Germinal center (tissue), 1 donor: Measurements from ENCODE around the gene TTC19.

Source experiments
- DNase-seq: peaks from one replicate; pipeline ENCODE4 v3.0.0; 2012; ENCODE audit warnings: mixed read lengths, low spot score

The TTC19 gene, protein sequence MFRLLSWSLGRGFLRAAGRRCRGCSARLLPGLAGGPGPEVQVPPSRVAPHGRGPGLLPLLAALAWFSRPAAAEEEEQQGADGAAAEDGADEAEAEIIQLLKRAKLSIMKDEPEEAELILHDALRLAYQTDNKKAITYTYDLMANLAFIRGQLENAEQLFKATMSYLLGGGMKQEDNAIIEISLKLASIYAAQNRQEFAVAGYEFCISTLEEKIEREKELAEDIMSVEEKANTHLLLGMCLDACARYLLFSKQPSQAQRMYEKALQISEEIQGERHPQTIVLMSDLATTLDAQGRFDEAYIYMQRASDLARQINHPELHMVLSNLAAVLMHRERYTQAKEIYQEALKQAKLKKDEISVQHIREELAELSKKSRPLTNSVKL

GRCh38 chr17:15999141-15999973 is at the start of gene TTC19, which contains the start of gene ZSWIM7:
TTC19 (plus strand) TSS chr17:15999824; CDS start chr17:15999849, 25 bp downstream.
ZSWIM7 (minus strand) TSS chr17:15999704; CDS start chr17:15999594, 110 bp downstream.
- DNase-seq: peak; percentile 96

DNA sequence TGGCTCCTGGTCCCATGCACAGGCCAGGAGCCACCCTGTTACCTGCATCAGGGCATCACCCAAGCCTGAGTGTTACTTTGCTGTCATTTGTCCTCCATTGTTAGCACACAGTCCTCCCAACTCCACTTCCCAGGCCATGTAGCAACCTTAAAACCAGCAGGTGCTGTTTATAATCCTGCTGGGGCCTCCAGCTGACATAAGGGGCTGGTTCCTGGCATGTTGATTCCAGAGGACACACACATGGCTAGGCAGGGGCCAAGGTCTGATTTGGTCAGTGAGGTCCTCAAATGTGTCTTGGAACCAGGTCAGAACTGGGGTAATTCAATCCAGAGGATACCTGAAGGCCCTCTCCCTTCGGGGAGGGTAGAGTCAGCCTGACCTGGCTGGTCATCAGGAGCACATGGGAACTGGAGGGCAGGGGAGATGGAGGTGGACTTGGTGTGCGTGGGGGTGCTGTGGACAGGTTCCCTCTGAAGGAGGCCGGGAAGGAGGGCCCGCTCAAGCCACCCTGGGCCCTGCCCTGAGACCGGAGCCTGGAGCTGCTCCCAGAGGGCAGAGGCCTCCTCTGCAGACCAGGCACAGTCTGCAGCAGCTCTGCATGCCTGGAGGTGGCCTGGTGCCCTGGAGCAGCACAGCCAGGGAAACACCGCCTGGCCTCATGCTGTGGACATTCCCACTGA is 48.1 kb upstream of the TTC19 start:
- DNase-seq: no peak

GRCh38 chr17:15952048-15952532 is 47.5 kb upstream of the TTC19 start:
- no peak for DNase-seq

DNA sequence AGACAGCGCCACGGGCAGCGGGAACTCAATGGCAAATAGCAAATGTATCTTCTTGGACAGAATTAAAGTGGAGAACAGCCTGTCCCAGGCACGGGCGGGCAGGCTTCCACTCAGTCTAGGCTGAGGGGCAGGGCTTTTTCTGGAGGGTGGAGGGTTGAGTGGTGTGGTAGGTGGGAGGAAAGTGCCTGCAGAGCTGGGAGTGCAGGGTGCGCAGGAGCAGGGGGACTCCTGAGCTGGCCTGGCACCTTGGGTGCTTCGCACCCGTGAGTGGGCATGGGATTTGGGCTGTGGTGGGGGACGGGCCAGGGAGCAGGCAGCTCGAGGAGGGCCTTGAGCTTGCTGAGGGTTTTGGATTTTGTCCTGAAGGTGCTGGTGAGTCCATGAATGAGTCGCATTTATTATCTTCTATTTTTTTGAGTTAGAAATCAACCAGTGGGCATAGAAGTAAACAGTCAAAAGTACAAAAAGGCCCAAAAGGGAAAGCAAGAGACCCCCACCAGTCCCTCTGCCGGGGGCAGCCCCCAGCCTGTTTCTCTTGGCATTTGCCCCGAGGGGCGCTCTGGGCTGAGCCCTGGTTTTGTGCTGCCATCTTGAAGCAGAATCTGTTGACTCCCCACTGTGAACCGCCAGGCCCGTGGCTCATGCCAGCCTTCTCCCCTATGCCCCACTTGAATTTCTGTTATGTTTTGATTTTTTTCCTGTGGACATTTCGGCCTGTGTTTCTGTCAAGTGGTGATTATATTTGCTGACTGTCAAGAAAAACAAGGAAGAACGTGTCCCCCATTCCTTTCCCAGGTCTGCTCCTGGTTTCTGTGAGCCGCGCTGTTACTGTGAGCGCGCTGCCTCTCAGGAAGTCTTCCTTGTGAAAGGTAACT is 46.5 kb upstream of the TTC19 start:
- no peak for DNase-seq

DNA sequence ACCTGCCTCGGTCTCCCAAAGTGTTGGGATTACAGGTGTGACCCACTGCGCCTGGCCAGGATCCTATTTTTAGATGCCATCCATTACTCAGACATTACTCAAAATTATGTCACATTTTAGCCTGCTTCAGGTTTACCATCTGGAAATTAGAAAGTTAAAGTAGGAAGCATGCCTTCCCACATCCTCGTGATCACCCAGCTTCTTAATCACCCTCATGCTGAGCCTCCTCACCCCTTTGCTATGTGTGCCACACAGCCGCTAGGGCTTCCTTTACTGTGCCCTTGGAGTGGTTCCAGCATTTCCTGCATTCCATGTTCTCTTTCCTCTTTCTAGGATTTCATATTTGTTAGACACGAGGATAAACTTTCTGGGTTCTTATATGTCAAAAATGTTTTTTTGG is 45.4 kb upstream of the TTC19 start:
- DNase-seq: no peak

GRCh38 chr17:15955793-15956541 is 43.7 kb upstream of the TTC19 start:
- DNase-seq: no peak

DNA sequence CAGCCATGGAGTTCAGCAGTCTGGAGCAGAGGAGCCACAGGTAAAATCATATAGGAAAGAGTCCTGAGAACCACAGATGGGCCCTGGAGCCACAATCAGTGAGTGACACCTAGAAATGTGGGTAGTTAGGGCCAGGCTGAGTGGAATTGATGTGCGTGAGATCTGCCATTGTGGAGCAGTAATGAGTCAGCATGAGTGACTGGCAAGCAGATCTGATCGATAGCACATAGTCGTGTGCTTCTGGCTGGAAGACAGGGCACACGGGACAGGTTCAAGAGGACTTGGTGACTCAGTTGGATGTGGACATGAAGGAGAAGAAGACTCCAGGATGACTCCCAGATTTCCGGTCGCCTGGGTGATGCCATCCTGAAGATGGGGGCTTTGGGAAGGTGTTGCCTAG is 42.4 kb upstream of the TTC19 start:
- DNase-seq: no peak

DNA sequence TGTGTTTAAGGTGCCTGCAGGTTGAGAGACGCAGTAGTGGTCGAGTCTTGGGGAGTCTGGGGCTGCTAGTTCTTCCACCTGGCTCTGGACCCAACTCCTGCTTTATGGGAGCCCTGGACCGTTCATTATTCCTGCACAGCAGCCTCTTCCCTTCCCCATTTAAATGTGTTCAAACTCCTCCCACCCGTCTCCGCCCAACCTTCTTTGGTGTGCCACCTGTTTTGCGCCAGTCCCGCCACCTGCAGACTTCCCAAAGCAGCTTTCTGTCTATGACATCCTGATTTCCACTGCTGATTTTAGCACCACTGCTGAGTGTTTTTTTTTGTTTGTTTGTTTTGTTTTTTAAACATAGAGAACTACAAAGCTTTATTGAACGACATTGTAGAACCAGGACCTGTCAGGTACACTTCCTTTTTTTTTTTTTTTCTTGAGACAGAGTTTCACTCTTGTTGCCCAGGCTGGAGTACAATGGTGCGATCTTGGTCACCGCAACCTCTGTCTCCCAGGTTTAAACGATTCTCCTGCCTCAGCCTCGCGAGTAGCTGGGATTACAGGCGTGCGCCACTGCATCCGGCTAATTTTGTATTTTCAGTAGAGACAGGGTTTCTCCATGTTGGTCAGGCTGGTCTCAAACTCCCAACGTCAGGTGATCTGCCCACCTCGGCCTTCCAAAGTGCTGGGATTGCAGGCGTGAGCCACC is 41.9 kb upstream of the TTC19 start:
- DNase-seq: no peak

- DNase-seq: no peak
Measured at GRCh38 chr17:15958484-15958854, 41.2 kb upstream of the TTC19 start.

DNA sequence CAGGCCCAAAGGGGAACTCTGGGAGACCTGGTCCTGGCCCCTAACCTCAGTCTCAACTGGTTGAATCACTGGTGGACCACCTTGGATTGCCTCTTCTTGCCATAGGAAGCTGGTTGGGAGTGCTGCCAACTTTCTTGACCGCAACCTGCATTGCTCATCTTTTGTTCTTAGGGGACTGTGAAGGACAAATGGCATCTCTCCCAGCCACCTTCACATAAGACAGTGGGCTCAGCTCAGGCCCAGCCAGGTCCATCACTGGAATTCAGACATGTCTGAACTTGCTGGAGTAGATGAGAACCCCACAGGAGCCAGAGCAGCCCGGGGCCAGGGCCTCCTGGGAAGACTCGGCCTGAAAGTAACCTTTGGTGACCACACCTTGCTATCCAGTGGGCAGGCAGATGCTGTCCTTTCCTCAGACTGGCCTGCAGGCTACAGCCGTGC is 35.9 kb upstream of the TTC19 start:
- DNase-seq: no peak

- DNase-seq: no peak
Measured at GRCh38 chr17:15965528-15965927, 34.1 kb upstream of the TTC19 start.

DNA sequence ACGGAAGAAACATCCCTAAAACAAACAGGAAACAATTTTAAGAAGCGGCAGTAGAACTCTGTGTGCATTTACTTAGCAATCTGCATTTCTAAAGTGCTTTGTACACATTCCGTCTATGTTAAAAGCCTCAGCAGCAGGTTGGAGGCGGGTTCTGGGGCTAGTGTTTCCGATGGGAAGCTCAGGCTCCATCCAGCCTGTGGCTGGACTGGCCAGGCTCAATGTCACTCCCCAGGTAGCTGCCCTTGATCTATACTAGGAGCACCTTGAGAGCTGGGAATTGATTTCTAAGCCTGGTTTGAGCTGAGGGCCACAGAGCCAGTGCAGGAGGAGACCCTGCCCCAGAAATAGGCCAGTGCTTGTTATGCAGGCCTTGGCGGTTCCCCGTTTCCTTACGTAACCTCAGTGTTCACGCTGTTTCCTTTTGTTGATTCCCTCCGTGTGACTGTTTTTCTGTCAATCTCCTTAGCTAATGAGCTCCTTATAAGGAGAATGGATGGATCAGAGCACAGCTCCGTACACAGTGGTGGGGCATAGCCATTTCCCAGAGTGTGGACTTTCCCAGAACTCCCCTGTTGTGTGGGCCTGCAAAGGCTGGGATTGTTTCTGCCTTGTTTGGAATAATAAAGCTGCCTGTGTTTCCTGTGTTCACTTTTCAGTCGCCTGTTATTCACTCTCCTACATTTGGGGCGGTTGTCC is 33.3 kb upstream of the TTC19 start:
- DNase-seq: no peak

DNA sequence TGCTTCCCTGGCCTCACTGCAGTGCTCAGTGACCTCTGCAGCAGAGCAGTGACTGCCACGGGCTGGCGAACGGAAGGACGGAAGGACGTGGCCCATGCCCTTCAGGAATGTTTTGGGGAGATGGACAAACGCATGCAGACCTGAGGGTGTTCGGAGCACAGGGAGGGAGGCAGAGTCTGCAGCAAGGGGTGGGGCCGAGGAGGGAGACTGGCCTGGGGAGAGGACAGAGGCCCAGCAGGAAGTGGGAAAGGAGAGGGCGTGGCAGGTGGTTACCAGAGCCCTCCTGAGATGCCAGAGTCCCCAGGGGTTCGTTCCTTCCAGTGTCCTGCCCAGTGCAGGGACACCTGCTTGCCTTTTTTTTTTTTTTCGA is 32.8 kb upstream of the TTC19 start:
- no peak for DNase-seq

DNA sequence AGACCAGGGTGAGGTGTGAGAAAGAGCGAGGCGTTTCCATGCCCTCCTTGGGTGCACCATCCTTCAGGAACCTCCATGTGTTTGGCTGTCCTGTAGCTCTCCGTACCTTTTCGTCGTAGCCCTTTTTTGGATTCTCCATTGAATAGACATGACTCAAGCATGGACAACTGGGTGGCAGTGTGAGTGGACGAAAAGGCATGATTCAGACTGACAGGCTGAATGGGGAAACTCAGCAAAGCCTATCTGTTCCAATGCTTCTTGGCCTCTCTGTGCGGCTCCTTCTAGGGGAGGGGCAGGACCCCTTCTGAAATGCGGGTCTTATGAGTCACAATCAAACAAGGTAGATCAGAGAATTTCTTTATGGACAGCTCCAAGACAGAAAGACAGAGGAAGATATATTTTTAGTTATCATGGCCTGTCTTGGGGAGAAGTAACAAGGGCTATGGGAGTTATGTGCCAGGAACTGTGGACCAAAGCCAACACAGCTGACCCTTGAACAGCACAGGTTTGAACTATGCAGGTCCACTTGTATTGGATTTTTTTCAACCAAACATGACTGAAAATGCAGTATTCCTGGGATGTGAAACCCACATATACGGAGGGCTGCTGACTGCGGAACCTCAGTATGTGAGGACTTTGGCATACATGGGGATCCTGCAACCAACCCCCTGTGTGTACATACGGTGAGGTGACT is 31.8 kb upstream of the TTC19 start:
- no peak for DNase-seq

DNA sequence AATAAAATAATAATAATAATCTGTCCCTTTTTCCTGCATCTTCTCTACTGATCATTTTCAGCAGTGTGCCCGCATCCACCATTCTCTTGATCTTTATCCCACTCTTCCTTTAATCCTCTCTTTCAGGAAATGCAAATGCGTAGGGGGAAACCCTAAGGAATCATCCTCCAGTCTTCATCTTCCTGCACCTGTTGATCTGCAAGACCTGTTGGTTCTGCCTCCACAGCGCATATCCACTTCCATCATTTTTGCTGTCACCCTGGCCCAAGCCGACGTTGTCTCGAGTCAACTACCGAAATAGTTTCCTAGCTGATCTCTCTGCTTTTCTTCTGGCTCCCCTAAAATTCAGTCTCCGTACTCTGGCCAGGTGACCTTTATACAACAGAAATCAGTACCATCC is 30.2 kb upstream of the TTC19 start:
- no peak for DNase-seq

GRCh38 chr17:15970500-15970899 is 29.1 kb upstream of the TTC19 start:
- DNase-seq: no peak

DNA sequence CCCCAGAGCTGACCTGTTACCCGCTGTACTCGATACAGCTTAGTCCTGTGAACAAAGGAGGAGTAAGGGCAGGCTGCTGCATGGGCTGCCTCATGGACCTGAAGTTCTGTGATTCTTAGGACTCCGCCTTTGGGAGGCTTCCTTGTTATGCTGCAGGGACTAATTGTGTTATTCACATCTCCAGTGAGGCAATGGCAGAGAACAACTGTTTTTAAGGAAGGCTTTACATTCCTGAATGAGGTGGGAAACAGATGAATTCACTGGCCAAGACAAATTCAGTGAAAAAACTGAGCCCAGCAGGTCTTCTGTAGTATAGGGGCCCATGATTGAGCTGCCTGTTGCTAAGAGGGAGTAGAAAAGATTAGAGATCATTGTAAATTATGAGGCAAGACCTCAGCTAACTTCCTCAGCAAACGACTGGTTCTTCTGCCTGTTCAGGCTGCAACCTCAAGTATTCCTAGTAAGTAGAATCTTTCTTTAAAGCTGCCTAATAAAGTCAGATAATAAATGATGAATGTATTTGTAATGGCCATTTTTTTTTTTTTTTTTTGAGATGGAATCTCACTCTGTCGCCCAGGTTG is 28.4 kb upstream of the TTC19 start:
- no peak for DNase-seq

GRCh38 chr17:15971882-15972281 is 27.7 kb upstream of the TTC19 start:
- no peak for DNase-seq
